NCI-H2029 (cell line): ENCODE results near the gene NAV2.

ENCODE experiments used
- DNase-seq: peaks from one replicate; lab custom pipeline; 2025; lab: John Stamatoyannopoulos, UW

Gene NAV2

GRCh38 chr11:19712281-19713195 is at the start of gene NAV2:
TSS of gene NAV2 (plus strand) at chr11:19712837. CDS start at chr11:19713696, 859 bp downstream.
- peak; percentile 88 for DNase-seq

- no peak for DNase-seq
Measured at GRCh38 chr11:19663206-19663605, 49.4 kb upstream of the NAV2 start.

GRCh38 chr11:19664886-19665548 is 47.6 kb upstream of the NAV2 start:
- no peak for DNase-seq

- DNase-seq = no peak
Measured at GRCh38 chr11:19666951-19667350, 45.7 kb upstream of the NAV2 start.

- DNase-seq = no peak
Measured at GRCh38 chr11:19669511-19669910, 43.1 kb upstream of the NAV2 start.

- no peak for DNase-seq
Measured at GRCh38 chr11:19670030-19670791, 42.4 kb upstream of the NAV2 start.

- peak; percentile 15 for DNase-seq
Measured at GRCh38 chr11:19672586-19673206, 39.9 kb upstream of the NAV2 start.

GRCh38 chr11:19673924-19674729 is 38.5 kb upstream of the NAV2 start:
- peak; percentile 27 for DNase-seq

- no peak for DNase-seq
Measured at GRCh38 chr11:19674836-19675235, 37.8 kb upstream of the NAV2 start.

GRCh38 chr11:19675397-19675796 is 37.2 kb upstream of the NAV2 start:
- DNase-seq = no peak

GRCh38 chr11:19676475-19677380 is 35.9 kb upstream of the NAV2 start:
- no peak for DNase-seq

GRCh38 chr11:19677381-19678080 is 35.1 kb upstream of the NAV2 start:
- no peak for DNase-seq

GRCh38 chr11:19679952-19680828 is 32.4 kb upstream of the NAV2 start:
- no peak for DNase-seq

GRCh38 chr11:19680829-19681368 is 31.7 kb upstream of the NAV2 start:
- no peak for DNase-seq

GRCh38 chr11:19683141-19683805 is 29.4 kb upstream of the NAV2 start:
- no peak for DNase-seq

GRCh38 chr11:19683862-19684491 is 28.7 kb upstream of the NAV2 start:
- DNase-seq = no peak

- DNase-seq = no peak
Measured at GRCh38 chr11:19686234-19686633, 26.4 kb upstream of the NAV2 start.
